Testis (tissue), 3 donors: ENCODE data around the gene SPACA7. TPM values are rescaled to one million over a fixed set of nuclear protein-coding genes. Genes with fewer than 3 reads are reported as not detected.

Experiments
- DNase-seq: peaks from one replicate; pipeline ENCODE4 v3.0.0-alpha.2; 2019
- H3K27ac ChIP-seq, 2 donors: fragments of 200-600 bp; sonication (generic); one replicate each; pipeline ENCODE4 v1.5.1; 2019
- H3K27me3 ChIP-seq: fragments of 200-600 bp; sonication (generic); one replicate; pipeline ENCODE4 v1.5.1; 2019
- H3K36me3 ChIP-seq: fragments of 200-600 bp; sonication (generic); one replicate; pipeline ENCODE4 v1.5.1; 2017; ENCODE audit warnings: low read depth; ENCODE audit errors: missing control alignments
- H3K4me1 ChIP-seq: fragments of 200-600 bp; sonication (generic); one replicate; pipeline ENCODE4 v1.5.1; 2019
- H3K4me3 ChIP-seq, 2 donors: fragments of 200-600 bp; sonication (generic); one replicate each; pipeline ENCODE4 v1.5.1; 2017 to 2019
- H3K9me3 ChIP-seq: fragments of 200-600 bp; sonication (generic); one replicate; pipeline ENCODE4 v1.5.1; 2017
- CTCF ChIP-seq, 3 experiments: fragments of 450-650 bp in 2 of 3; fragments of 200-600 bp in 1 of 3; sonication (generic) in 1 of 3; IDR thresholded peaks; one replicate each; pipeline ENCODE4 v1.5.1; 2016 to 2019; ENCODE audit warnings: antibody characterized with exemption in 3 of 3, mild to moderate bottlenecking in 2 of 3, moderate library complexity in 1 of 3
- POLR2A ChIP-seq: fragments of 450-650 bp; IDR thresholded peaks from one replicate; pipeline ENCODE4 v1.6.1; 2017; ENCODE audit warnings: antibody characterized with exemption, mild to moderate bottlenecking, moderate library complexity
- WGBS, 2 donors: methylation state at CpG; one replicate each; pipeline ENCODE4 v1.1.5; 2018; 5-methylcytosine and 5-hydroxymethylcytosine counted together
- intact Hi-C: fragments of 100-400 bp; cut with DNase I; formaldehyde crosslinking; loops from one replicate; pipeline ENCODE4 v1.15.1; 2023; ENCODE audit warnings: low total_unique reads
- polyA plus RNA-seq: library from polyadenylated mRNA; stranded (reverse); fragments of 350-450 nt; fragmentation: Illumina TruSeq; extraction: RNeasy Lipid Tissue Mini Kit (QIAGEN cat#74804); gene quantifications from one replicate; pipeline ENCODE4 v1.2.3, GENCODE V29; 2014; ENCODE audit warnings: low read depth, low replicate concordance; ENCODE audit not compliant: insufficient read depth
- total RNA-seq, 2 donors: library from RNA; depleted of rRNA; stranded (reverse); fragments of >200 nt; gene quantifications; one replicate each; pipeline ENCODE4 v1.2.3, GENCODE V29; 2016

SPACA7 gene
- total and polyA plus RNA-seq, 3 donors from 2014 or later, result 27.7 to 97.6 (median 63.0) TPM

DNA sequence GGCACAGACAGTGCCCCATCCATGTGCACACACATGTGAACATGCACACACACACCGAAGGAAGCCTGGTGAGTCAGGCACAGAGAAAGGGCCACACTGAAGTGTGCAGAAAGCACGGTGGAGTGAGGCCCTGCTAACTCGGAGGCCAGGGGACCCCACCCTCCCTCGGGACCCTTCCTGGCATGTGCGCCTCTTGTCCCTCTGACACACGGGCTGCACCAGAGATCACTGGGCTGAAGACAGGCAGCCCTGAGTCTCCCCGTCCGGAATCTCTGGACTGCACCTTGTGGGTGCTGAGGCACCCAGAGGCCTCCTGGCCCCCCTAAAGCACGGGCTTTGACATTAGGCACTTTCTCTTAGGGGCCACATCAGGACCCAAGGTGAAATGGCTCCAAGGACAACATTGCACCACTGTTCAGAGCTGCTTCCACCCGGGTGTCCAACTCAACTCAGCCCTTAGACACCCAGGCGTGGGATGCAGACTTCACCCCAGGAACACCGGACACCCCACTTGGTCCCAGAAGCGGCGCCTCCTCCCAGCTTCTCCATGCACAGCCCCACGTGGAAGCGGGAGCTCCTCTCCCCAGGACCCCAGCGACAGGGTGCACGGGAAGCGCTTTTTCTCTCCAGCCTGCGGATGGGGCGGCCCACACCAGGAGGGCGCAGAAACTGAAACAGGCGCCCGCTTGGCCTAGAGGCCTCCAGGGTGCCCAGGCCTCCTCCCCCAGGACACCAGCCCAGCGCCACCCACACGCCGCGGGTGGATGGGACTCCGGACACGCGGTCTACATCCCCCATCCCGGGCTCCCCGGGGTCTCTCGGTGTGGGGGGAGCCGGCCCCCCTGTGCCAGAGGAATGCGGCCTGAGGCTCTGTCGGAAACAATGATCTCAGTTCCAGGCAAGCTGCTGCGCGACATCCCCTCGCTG is 90.2 kb downstream of the SPACA7 start:
- H3K9me3 ChIP-seq, result no peaks in the 10 kb centered on the region
- no peaks in the 10 kb centered on the region for H3K27me3 ChIP-seq
- intact Hi-C loops, result no loop called here
- H3K27ac ChIP-seq, result no peak overlapping the region
- H3K36me3 ChIP-seq, result no peaks in the 10 kb centered on the region
- H3K4me3 ChIP-seq, result peak overlapping the region in 1 of 2 donors; percentile 34
- TF ChIP-seq CTCF (IDR thresholded peaks at IDR 0.05) (no peak), POLR2A (no peak)
- DNase-seq, result no peak
- no peaks in the 10 kb centered on the region for H3K4me1 ChIP-seq
- WGBS, 2 donors, result 44 to 71% methylated on average over 17 to 40 of the region's 40 CpGs

DNA sequence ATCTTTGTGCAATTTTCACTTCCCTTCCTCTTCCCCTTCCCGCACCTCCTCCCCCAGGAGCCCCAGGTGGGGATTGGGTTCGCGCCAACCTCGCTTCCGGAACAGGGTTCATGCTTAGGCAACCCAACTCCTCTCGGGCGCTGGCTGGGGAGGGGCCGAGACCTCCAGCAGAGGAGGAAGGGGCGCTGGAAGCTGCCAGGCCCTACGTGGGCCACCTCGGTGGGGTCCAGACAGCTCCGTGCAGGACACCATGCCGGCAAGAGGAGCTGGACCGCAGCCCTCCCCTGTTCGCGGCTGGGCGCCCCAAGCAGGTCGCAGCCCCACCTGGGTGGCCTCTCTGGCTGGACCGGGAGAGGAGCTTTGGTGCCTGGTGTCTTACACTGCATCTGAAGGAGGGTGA is 91.1 kb downstream of the SPACA7 start:
- Histone ChIP-seq H3K4me1 (no peaks in the 10 kb centered on the region), H3K27ac (no peak overlapping the region), H3K9me3 (no peaks in the 10 kb centered on the region), H3K27me3 (no peaks in the 10 kb centered on the region), H3K4me3 (peak overlapping the region in 1 of 2 donors; percentile 34), H3K36me3 (no peaks in the 10 kb centered on the region)
- TF ChIP-seq POLR2A (no peak), CTCF (IDR thresholded peaks at IDR 0.05) (no peak)
- DNase-seq, result no peak
- intact Hi-C loops, result no loop called here
- whole genome bisulfite sequencing, 2 donors, result 46 to 74% methylated on average over 9 to 19 of the region's 19 CpGs

- no peaks in the 10 kb centered on the region for H3K9me3 ChIP-seq
- H3K27me3 ChIP-seq, result no peaks in the 10 kb centered on the region
- H3K36me3 ChIP-seq, result no peaks in the 10 kb centered on the region
- no peak overlapping the region for H3K4me3 ChIP-seq
- intact Hi-C loops, result no loop called here
- TF ChIP-seq POLR2A (no peak), CTCF (IDR thresholded peaks at IDR 0.05) (no peak)
- DNase-seq, result no peak
- no peaks in the 10 kb centered on the region for H3K4me1 ChIP-seq
- no peak overlapping the region for H3K27ac ChIP-seq
- 79 to 84% methylated on average over 10 of the region's 10 CpGs for whole genome bisulfite sequencing, 2 donors
These were observed 91.9 kb downstream of the SPACA7 start for GRCh38 chr13:112468069-112468468.

- no peaks in the 10 kb centered on the region for H3K9me3 ChIP-seq
- no peak for DNase-seq
- no peak overlapping the region for H3K4me3 ChIP-seq
- intact Hi-C loops, result no loop called here
- TF ChIP-seq POLR2A (no peak), CTCF (IDR thresholded peaks at IDR 0.05) (no peak)
- no peaks in the 10 kb centered on the region for H3K4me1 ChIP-seq
- no peak overlapping the region for H3K27ac ChIP-seq
- H3K36me3 ChIP-seq, result no peaks in the 10 kb centered on the region
- 81 to 89% methylated on average over 10 to 14 of the region's 14 CpGs for WGBS, 2 donors
- H3K27me3 ChIP-seq, result no peaks in the 10 kb centered on the region
These were observed 93.1 kb downstream of the SPACA7 start for GRCh38 chr13:112469071-112469745.
